ENCODE data around the gene PCDHA2. TPM values are rescaled to one million over a fixed set of nuclear protein-coding genes. Genes with fewer than 3 reads are reported as not detected.
"Not testable (repeated sequence)": the region's sequence is repeated elsewhere in the genome, so short reads cannot be mapped to it uniquely, and the experiment has no call there.

Gene PCDHA2
- total RNA-seq, 1 experiment from 2014 or later, result not detected

DNA sequence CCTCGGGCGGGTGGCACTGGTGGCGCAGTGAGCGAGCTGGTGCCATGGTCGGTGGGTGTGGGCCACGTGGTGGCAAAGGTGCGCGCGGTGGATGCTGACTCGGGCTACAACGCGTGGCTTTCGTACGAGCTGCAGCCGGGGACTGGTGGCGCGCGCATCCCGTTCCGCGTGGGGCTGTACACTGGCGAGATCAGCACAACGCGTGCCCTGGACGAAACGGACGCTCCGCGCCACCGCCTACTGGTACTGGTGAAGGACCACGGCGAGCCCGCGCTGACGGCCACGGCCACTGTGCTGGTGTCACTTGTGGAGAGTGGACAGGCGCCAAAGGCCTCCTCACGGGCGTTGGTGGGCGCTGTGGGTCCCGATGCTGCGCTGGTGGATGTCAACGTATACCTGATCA is 14.2 kb downstream of the PCDHA2 start:
- DNase-seq (ENCODE audit: low read depth), result no peak

DNA sequence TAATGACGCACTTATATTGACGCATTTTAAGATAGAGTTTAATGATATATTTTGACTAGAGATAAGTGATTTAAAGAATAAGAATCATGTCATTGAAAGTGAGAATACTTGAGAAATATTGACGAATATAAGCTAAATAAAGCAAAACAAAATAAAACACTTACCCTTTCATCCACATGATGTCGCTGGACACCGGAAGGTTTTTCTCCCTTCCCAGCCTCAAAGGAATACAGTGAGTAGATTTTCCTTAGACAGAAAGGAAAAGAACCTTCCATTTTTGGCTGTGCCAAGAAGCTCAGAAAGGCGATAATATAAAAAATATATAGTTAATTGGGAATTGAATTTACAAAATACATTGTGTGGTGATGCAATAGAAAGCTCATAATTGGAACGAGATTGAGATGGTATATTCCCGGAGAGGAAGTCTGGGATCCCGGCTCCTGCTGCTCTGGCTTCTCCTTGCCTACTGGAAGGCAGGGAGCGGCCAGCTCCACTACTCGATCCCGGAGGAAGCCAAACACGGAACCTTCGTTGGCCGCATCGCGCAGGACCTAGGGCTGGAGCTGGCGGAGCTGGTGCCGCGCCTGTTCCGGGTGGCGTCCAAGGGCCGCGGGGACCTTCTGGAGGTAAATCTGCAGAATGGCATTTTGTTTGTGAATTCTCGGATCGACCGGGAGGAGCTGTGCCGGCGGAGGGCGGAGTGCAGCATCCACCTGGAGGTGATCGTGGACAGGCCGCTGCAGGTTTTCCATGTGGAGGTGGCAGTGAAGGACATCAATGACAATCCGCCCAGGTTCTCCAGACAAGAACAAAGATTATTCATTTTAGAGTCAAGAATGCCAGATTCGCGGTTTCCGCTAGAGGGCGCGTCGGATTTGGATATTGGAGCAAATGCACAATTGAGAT is 27.0 kb downstream of the PCDHA2 start, which contains the start of gene PCDHA5:
TSS of gene PCDHA5 (plus strand) at position 239 of the 906 bp plus-strand sequence.
- peak; percentile 21 for DNase-seq (ENCODE audit: low read depth)

DNA sequence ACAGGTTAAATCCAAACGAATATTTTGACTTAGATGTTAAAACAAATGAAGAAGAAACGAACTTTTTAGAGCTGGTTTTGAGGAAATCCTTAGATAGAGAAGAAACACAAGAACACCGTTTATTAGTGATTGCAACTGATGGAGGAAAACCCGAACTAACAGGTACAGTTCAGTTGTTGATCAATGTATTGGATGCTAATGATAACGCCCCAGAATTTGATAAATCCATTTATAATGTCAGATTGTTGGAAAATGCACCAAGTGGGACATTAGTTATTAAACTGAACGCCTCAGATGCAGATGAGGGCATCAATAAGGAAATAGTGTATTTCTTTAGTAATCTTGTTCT is 27.6 kb downstream of the PCDHA2 start:
- no peak for DNase-seq (ENCODE audit: low read depth)

DNA sequence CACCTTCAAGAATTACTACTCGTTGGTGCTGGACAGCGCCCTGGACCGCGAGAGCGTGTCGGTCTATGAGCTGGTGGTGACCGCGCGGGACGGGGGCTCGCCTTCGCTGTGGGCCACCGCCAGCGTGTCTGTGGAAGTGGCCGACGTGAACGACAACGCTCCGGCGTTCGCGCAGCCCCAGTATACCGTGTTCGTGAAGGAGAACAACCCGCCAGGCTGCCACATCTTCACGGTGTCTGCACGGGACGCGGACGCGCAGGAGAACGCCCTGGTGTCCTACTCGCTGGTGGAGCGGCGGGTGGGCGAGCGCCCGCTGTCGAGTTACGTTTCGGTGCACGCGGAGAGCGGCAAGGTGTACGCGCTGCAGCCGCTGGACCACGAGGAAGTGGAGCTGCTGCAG is 28.3 kb downstream of the PCDHA2 start:
- not testable (repeated sequence) for DNase-seq (ENCODE audit: low read depth)

DNA sequence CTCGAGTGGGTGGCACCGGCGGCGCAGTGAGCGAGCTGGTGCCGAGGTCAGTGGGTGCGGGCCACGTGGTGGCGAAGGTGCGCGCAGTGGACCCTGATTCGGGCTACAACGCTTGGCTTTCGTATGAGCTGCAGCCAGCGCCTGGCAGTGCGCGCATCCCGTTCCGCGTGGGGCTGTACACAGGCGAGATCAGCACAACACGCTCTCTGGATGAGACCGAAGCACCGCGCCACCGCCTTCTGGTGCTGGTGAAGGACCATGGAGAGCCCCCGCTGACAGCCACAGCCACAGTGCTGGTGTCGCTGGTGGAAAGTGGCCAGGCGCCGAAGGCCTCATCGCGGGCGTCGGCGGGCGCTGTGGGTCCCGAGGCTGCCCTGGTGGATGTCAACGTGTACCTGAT is 28.8 kb downstream of the PCDHA2 start:
- no peak for DNase-seq (ENCODE audit: low read depth)

DNA sequence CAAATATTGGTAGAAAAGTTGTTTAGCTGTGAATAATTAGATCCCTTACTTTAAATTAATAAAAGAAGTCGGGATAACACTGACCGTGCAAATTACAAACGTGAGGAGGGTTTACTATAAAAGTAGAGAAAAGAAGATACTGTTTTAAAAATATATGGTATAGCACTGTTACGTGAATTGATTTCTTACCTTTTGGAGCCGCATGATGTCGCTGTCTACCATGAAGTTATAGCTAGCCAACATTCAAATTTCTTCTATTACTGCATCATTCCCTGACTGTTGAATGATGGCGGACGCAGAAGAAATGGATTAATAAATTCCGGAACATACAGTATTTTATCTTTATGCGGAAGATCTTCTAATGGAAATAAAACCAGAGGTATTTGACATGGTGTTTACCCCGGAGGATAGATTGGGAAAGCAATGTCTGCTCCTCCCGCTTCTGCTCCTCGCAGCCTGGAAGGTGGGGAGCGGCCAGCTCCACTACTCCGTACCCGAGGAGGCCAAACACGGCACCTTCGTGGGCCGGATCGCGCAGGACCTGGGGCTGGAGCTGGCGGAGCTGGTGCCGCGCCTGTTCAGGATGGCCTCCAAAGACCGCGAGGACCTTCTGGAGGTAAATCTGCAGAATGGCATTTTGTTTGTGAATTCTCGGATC is 33.2 kb downstream of the PCDHA2 start, which contains the start of gene PCDHA6:
TSS of gene PCDHA6 (plus strand) at position 257 of the 658 bp plus-strand sequence. CDS start at position 389, 132 bp downstream.
- DNase-seq (ENCODE audit: low read depth), result no peak

DNA sequence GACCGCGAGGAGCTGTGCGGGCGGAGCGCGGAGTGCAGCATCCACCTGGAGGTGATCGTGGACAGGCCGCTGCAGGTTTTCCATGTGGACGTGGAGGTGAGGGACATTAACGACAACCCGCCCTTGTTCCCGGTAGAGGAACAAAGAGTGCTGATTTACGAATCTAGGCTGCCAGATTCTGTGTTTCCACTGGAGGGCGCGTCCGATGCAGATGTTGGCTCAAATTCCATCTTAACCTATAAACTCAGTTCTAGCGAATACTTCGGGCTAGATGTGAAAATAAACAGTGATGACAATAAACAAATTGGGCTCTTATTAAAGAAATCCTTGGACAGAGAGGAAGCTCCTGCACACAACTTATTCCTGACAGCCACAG is 33.7 kb downstream of the PCDHA2 start:
- DNase-seq (ENCODE audit: low read depth), result no peak

DNA sequence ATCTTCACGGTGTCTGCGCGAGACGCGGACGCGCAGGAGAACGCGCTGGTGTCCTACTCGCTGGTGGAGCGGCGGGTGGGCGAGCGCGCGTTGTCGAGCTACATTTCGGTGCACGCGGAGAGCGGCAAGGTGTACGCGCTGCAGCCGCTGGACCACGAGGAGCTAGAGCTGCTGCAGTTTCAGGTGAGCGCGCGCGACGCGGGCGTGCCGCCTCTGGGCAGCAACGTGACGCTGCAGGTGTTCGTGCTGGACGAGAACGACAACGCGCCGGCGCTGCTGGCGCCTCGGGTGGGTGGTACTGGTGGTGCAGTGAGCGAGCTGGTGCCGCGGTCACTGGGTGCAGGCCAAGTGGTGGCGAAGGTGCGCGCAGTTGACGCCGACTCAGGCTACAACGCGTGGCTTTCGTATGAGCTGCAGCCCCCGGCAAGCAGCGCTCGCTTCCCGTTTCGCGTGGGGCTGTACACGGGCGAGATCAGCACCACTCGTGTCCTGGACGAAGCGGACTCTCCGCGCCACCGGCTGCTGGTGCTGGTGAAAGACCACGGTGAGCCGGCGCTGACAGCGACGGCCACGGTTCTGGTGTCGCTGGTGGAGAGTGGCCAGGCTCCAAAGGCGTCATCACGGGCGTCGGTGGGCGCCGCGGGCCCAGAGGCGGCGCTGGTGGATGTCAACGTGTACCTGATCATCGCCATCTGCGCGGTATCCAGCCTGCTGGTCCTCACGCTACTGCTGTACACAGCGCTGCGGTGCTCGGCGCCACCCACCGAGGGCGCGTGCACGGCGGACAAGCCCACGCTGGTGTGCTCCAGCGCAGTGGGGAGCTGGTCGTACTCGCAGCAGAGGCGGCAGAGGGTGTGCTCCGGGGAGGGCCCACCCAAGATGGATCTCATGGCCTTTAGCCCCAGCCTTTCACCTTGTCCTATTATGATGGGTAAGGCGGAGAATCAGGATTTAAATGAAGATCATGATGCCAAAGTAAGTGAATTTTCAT is 35.2 kb downstream of the PCDHA2 start:
- not testable (repeated sequence) for DNase-seq (ENCODE audit: low read depth)

DNA sequence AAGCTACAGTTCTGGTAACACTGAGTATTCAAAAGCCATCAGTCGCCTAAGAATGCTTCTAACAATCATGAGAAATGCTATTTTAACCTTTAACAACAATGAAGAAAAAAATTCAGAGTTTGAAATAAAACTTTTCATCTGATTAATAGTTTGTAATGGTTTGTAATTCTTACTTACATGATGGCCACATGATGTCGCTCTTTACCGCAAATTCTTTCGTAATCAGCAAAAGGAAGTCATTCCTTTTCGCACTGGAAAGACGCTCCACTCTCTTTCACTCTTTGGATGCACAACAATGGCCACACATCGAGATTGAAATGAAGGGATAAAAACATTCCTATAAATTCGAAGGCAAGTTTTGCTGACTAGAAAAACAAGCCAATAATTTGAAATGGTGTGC is 39.3 kb downstream of the PCDHA2 start, which contains the start of gene PCDHA7:
TSS of gene PCDHA7 (plus strand) at position 277 of the 400 bp plus-strand sequence. CDS start at position 392, 115 bp downstream.
- peak; percentile 21 for DNase-seq (ENCODE audit: low read depth)

DNA sequence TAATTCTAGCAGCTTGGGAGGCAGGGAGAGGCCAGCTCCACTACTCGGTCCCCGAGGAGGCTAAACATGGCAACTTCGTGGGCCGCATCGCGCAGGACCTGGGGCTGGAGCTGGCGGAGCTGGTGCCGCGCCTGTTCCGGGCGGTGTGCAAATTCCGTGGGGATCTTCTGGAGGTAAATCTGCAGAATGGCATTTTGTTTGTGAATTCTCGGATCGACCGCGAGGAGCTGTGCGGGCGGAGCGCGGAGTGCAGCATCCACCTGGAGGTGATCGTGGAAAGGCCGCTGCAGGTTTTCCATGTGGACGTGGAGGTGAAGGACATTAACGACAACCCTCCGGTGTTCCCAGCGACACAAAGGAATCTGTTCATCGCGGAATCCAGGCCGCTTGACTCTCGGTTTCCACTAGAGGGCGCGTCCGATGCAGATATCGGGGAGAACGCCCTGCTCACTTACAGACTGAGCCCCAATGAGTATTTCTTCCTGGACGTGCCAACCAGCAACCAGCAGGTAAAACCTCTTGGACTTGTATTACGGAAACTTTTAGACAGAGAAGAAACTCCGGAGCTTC is 39.9 kb downstream of the PCDHA2 start:
- not testable (repeated sequence) for DNase-seq (ENCODE audit: low read depth)

DNA sequence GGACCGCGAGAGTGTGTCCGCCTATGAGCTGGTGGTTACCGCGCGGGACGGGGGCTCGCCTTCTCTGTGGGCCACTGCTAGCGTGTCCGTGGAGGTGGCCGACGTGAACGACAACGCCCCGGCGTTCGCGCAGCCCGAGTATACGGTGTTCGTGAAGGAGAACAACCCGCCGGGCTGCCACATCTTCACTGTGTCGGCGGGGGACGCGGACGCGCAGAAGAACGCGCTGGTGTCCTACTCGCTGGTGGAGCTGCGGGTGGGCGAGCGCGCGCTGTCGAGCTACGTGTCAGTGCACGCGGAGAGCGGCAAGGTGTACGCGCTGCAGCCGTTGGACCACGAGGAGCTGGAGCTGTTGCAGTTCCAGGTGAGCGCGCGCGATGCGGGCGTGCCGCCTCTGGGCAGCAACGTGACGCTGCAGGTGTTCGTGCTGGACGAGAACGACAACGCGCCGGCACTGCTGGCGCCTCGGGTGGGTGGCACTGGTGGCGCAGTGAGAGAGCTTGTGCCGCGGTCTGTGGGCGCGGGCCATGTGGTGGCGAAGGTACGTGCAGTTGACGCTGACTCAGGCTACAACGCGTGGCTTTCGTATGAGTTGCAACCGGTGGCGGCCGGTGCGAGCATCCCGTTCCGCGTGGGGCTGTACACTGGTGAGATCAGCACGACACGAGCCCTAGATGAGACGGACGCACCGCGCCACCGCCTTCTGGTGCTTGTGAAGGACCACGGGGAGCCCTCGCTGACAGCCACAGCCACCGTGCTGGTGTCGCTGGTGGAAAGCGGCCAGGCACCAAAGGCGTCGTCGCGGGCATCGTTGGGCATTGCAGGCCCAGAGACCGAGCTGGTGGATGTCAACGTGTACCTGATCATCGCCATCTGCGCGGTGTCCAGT is 41.2 kb downstream of the PCDHA2 start:
- no peak for DNase-seq (ENCODE audit: low read depth)

DNA sequence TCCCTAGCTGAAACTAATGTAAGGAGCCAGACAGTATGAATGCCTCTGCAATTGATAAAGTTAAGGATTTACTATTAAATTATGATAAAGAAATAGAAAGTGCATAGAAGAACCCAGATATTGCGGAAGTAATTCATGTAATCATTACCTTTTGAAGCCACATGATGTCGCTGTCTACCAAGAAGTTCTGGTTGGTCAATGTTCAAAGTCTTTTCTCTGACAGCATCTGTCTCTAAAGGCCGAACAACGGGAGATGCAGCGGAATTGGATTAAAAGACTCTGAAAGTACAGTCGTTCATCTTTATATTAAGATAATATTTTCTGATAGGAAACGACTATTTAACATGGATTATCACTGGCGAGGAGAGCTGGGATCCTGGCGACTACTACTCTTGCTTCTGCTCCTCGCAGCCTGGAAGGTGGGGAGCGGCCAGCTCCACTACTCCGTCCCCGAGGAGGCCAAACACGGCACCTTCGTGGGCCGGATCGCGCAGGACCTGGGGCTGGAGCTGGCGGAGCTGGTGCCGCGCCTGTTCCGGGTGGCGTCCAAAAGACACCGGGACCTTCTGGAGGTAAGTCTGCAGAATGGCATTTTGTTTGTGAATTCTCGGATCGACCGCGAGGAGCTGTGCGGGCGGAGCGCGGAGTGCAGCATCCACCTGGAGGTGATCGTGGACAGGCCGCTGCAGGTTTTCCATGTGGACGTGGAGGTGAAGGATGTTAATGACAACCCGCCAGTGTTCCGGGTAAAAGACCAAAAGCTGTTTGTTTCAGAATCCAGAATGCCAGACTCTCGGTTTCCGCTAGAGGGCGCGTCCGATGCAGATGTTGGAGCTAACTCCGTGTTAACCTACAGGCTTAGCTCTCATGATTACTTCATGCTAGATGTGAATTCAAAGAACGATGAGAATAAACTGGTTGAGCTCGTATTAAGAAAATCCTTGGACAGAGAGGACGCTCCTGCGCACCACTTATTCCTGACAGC is 46.6 kb downstream of the PCDHA2 start, which contains the start of gene PCDHA8:
TSS of gene PCDHA8 (plus strand) at position 210 of the 985 bp plus-strand sequence. CDS start at position 345, 135 bp downstream.
- no peak for DNase-seq (ENCODE audit: low read depth)

DNA sequence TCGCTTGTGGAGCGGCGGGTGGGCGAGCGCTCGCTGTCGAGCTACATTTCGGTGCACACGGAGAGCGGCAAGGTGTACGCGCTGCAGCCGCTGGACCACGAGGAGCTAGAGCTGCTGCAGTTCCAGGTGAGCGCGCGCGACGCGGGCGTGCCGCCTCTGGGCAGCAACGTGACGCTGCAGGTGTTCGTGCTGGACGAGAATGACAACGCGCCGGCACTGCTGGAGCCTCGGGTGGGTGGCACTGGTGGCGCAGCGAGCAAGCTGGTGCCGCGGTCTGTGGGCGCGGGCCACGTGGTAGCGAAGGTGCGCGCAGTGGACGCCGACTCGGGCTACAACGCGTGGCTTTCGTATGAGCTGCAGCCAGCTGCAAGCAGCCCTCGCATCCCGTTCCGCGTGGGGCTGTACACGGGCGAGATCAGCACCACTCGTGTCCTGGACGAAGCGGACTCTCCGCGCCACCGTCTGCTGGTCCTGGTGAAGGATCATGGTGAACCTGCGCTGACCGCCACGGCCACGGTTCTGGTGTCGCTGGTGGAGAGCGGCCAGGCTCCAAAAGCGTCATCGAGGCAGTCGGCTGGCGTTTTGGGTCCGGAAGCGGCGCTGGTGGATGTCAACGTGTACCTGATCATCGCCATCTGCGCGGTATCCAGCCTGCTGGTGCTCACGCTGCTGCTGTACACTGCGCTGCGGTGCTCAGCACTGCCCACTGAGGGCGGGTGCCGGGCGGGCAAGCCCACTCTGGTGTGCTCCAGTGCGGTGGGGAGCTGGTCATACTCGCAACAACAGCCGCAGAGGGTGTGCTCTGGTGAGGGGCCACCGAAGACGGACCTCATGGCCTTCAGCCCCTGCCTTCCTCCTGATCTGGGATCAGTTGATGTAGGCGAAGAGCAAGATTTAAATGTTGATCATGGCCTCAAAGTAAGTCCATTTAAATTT is 48.4 kb downstream of the PCDHA2 start:
- no peak for DNase-seq (ENCODE audit: low read depth)

Data from LHCN-M2 (cell line).